Panc1 (cell line): ENCODE results near the gene TANC1.

ENCODE experiments used
- POLR2AphosphoS5 ChIP-seq: IDR thresholded peaks from 2 replicates; pipeline ENCODE4 v1.6.1; 2012; ENCODE audit warnings: mild to moderate bottlenecking, low read depth, low read length, moderate library complexity
- SIN3A ChIP-seq: IDR thresholded peaks from 2 replicates; pipeline ENCODE4 v1.6.1; 2012; ENCODE audit warnings: low read depth, mild to moderate bottlenecking, low read length, moderate library complexity, borderline replicate concordance; ENCODE audit not compliant: insufficient read depth
- TCF7L2 ChIP-seq: IDR thresholded peaks from 2 replicates; pipeline ENCODE4 v1.6.1; 2011; ENCODE audit warnings: mild to moderate bottlenecking, low read depth, low read length, inconsistent platforms
- TF ChIP-seq, protein P1 (sequence below): fragments of 450-650 bp; IDR thresholded peaks from 2 replicates; pipeline ENCODE4 v1.5.1; 2017; ENCODE audit warnings: mild to moderate bottlenecking
- TF ChIP-seq, protein P2 (sequence below), 2 experiments: IDR thresholded peaks; 2 replicates each; pipeline ENCODE4 v1.6.1; 2011 to 2012; ENCODE audit warnings: low read depth in 2 of 2, control low read depth in 1 of 2, low read length in 1 of 2, mild to moderate bottlenecking in 1 of 2, moderate library complexity in 1 of 2; ENCODE audit not compliant: insufficient read depth in 1 of 2

DNA sequence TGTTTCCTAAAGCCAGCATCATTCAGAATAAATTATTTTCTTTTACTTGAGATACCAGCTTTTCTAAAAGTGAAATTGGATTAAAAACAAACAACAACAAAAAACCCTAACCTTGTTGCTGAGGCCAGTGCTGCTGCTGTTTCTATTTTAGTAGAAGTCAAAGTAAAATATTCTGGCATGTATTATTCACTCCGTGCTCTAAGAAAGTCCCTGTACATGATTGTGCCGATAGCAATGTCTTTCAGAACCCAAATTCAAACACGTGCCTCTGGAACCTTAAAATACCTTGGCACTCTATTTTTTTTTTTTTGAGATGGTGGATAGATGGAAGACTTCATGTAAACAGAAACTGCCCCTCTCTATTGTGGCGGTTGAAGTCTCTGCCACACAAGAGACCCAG lies 43.7 kb downstream of the TANC1 start:
- TF ChIP-seq, protein P1, sequence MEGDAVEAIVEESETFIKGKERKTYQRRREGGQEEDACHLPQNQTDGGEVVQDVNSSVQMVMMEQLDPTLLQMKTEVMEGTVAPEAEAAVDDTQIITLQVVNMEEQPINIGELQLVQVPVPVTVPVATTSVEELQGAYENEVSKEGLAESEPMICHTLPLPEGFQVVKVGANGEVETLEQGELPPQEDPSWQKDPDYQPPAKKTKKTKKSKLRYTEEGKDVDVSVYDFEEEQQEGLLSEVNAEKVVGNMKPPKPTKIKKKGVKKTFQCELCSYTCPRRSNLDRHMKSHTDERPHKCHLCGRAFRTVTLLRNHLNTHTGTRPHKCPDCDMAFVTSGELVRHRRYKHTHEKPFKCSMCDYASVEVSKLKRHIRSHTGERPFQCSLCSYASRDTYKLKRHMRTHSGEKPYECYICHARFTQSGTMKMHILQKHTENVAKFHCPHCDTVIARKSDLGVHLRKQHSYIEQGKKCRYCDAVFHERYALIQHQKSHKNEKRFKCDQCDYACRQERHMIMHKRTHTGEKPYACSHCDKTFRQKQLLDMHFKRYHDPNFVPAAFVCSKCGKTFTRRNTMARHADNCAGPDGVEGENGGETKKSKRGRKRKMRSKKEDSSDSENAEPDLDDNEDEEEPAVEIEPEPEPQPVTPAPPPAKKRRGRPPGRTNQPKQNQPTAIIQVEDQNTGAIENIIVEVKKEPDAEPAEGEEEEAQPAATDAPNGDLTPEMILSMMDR, result no peak
- TF ChIP-seq POLR2AphosphoS5 (no peak), SIN3A (no peak), TCF7L2 (no peak)
- TF ChIP-seq, protein P2, sequence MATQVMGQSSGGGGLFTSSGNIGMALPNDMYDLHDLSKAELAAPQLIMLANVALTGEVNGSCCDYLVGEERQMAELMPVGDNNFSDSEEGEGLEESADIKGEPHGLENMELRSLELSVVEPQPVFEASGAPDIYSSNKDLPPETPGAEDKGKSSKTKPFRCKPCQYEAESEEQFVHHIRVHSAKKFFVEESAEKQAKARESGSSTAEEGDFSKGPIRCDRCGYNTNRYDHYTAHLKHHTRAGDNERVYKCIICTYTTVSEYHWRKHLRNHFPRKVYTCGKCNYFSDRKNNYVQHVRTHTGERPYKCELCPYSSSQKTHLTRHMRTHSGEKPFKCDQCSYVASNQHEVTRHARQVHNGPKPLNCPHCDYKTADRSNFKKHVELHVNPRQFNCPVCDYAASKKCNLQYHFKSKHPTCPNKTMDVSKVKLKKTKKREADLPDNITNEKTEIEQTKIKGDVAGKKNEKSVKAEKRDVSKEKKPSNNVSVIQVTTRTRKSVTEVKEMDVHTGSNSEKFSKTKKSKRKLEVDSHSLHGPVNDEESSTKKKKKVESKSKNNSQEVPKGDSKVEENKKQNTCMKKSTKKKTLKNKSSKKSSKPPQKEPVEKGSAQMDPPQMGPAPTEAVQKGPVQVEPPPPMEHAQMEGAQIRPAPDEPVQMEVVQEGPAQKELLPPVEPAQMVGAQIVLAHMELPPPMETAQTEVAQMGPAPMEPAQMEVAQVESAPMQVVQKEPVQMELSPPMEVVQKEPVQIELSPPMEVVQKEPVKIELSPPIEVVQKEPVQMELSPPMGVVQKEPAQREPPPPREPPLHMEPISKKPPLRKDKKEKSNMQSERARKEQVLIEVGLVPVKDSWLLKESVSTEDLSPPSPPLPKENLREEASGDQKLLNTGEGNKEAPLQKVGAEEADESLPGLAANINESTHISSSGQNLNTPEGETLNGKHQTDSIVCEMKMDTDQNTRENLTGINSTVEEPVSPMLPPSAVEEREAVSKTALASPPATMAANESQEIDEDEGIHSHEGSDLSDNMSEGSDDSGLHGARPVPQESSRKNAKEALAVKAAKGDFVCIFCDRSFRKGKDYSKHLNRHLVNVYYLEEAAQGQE (IDR thresholded peaks at IDR 0.05; ENCODE audit: insufficient read depth in 1 of 2, low read depth in 2 of 2, low read length in 1 of 2), result no peak
